WTC11 (cell line): ENCODE data around the gene CTSK. TPM values are rescaled to one million over a fixed set of nuclear protein-coding genes. Genes with fewer than 3 reads are reported as not detected.

Experiments used
- ATAC-seq: fragments of 200-7000 bp; cut with Tn5 transposase; 2 replicates; pipeline ENCODE4 v1.10.0; 2021; ENCODE audit warnings: mild to moderate bottlenecking, moderate library complexity
- CTCF ChIA-PET: fragments of 300-600 bp; sonication (Branson Sonifier 250); formaldehyde crosslinking; loops from one replicate; lab custom pipeline; 2021; ENCODE audit warnings: antibody characterized with exemption; lab: Charles Lee
- POLR2A ChIA-PET: fragments of 350-600 bp; sonication (Branson Sonifier 250); formaldehyde crosslinking; loops from one replicate; lab custom pipeline; 2021; ENCODE audit warnings: antibody characterized with exemption; lab: Charles Lee
- DNase-seq: peaks from one replicate; pipeline ENCODE4 v3.0.0; 2021; ENCODE audit warnings: low spot score
- H3K27ac Mint-ChIP-seq: 2 replicates; pipeline ENCODE4 v1.8.0; 2021; ENCODE audit warnings: mixed read lengths
- H3K27me3 Mint-ChIP-seq: 2 replicates; pipeline ENCODE4 v1.8.0; 2021; ENCODE audit warnings: low read depth, mild to moderate bottlenecking, moderate library complexity, mixed read lengths
- H3K36me3 Mint-ChIP-seq: 2 replicates; pipeline ENCODE4 v1.8.0; 2021; ENCODE audit warnings: mixed read lengths
- H3K4me1 Mint-ChIP-seq: 2 replicates; pipeline ENCODE4 v1.8.0; 2022; ENCODE audit warnings: mixed read lengths
- H3K4me3 Mint-ChIP-seq: 2 replicates; pipeline ENCODE4 v1.8.0; 2021; ENCODE audit warnings: mild to moderate bottlenecking, moderate library complexity, mixed read lengths
- H3K9me3 Mint-ChIP-seq: 2 replicates; pipeline ENCODE4 v1.8.0; 2021; ENCODE audit warnings: mixed read lengths
- CREB1 ChIP-seq: sonication (generic); formaldehyde crosslinking; IDR thresholded peaks from 2 replicates; pipeline ENCODE4 v1.8.0; 2023; ENCODE audit warnings: mild to moderate bottlenecking, missing genetic modification reagents
- ERG ChIP-seq: fragments of 250-450 bp; sonication (Bioruptor Pico); IDR thresholded peaks from 2 replicates; pipeline ENCODE4 v1.8.0; 2021; ENCODE audit warnings: mild to moderate bottlenecking
- FOXK1 ChIP-seq: sonication (generic); formaldehyde crosslinking; IDR thresholded peaks from 2 replicates; pipeline ENCODE4 v1.8.0; 2022; ENCODE audit warnings: mild to moderate bottlenecking, moderate library complexity, missing genetic modification reagents
- GRHL2 ChIP-seq: fragments of 250-450 bp; sonication (Bioruptor Pico); IDR thresholded peaks from 2 replicates; pipeline ENCODE4 v1.8.0; 2022; ENCODE audit warnings: mild to moderate bottlenecking, moderate library complexity; ENCODE audit not compliant: insufficient replicate concordance, severe bottlenecking
- NFATC4 ChIP-seq: fragments of 250-450 bp; sonication (Bioruptor Pico); IDR thresholded peaks from 2 replicates; pipeline ENCODE4 v1.9.0; 2021; ENCODE audit warnings: mild to moderate bottlenecking
- NFYB ChIP-seq: sonication (generic); formaldehyde crosslinking; conservative IDR thresholded peaks from 2 replicates; pipeline ENCODE4 v1.8.0; 2022; ENCODE audit warnings: low read depth, missing genetic modification reagents
- RELA ChIP-seq: sonication (generic); formaldehyde crosslinking; IDR thresholded peaks from 2 replicates; pipeline ENCODE4 v1.8.1; 2022; ENCODE audit warnings: missing genetic modification reagents, mild to moderate bottlenecking, borderline replicate concordance
- SMAD4 ChIP-seq: sonication (generic); formaldehyde crosslinking; IDR thresholded peaks from 2 replicates; pipeline ENCODE4 v1.8.0; 2022; ENCODE audit warnings: mild to moderate bottlenecking, missing genetic modification reagents
- SP1 ChIP-seq: sonication (generic); formaldehyde crosslinking; conservative IDR thresholded peaks from 2 replicates; pipeline ENCODE4 v1.8.1; 2022; ENCODE audit warnings: missing genetic modification reagents
- TP53 ChIP-seq: sonication (generic); formaldehyde crosslinking; IDR thresholded peaks from 2 replicates; pipeline ENCODE4 v1.8.1; 2023; ENCODE audit warnings: mild to moderate bottlenecking, missing genetic modification reagents
- ZNF138 ChIP-seq: sonication (generic); formaldehyde crosslinking; conservative IDR thresholded peaks from 2 replicates; pipeline ENCODE4 v1.8.1; 2022; ENCODE audit warnings: mild to moderate bottlenecking, moderate library complexity, missing genetic modification reagents
- ZNF317 ChIP-seq: sonication (generic); formaldehyde crosslinking; IDR thresholded peaks from 2 replicates; pipeline ENCODE4 v1.8.1; 2023; ENCODE audit warnings: low read depth, mild to moderate bottlenecking, moderate library complexity, missing genetic modification reagents, borderline replicate concordance
- total RNA-seq: library from RNA; stranded (reverse); gene quantifications from 3 replicates; pipeline ENCODE4 v1.2.3, GENCODE V29; 2021
- TF ChIP-seq, protein P1 (sequence below): sonication (generic); formaldehyde crosslinking; conservative IDR thresholded peaks from 2 replicates; pipeline ENCODE4 v1.8.1; 2023; ENCODE audit warnings: mild to moderate bottlenecking, low read depth, missing genetic modification reagents, moderate library complexity
- TF ChIP-seq, protein P2 (sequence below): fragments of 250-450 bp; sonication (Bioruptor Pico); IDR thresholded peaks from 2 replicates; pipeline ENCODE4 v1.9.0; 2021; ENCODE audit warnings: mild to moderate bottlenecking, borderline replicate concordance
- TF ChIP-seq, protein P3 (sequence below): fragments of 250-450 bp; sonication (Bioruptor Pico); conservative IDR thresholded peaks from 2 replicates; pipeline ENCODE4 v1.9.0; 2021; ENCODE audit warnings: mild to moderate bottlenecking
- TF ChIP-seq, protein P4 (sequence below): fragments of 250-450 bp; sonication (Bioruptor Pico); IDR thresholded peaks from 2 replicates; pipeline ENCODE4 v1.9.0; 2021; ENCODE audit warnings: mild to moderate bottlenecking
- TF ChIP-seq, protein P5 (sequence below): sonication (generic); formaldehyde crosslinking; IDR thresholded peaks from 2 replicates; pipeline ENCODE4 v1.8.0; 2023; ENCODE audit warnings: mild to moderate bottlenecking, missing genetic modification reagents

Gene CTSK
- total RNA-seq, 1 experiment from 2014 or later = 9.4 TPM

DNA sequence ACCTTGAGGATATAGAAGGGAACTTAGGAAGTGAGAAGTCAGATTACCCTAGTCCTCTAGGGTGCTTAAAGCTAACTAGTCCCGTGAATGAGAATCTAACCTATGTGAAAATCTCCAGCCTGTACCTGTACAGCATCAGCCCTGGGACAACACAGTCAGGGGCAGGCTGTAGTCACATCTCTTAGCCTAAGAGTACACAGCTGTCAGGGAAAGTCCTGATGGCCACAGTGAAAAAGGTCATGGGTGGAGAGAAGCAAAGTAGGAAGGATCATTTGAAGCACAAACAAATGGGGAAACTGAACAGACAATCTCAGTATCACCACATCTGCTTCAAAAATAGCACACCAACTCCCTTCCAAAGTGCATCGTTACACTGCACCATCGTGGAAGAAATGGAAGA, 11.7 kb downstream of the CTSK start:
- ATAC-seq (no peak), DNase-seq (no peak)
- TF ChIP-seq ZNF138 (no peak), CREB1 (CRISPR knock-in tag) (no peak), ZNF317 (no peak), FOXK1 (CRISPR knock-in tag) (no peak), RELA (CRISPR knock-in tag) (no peak), TP53 (no peak), SP1 (CRISPR knock-in tag) (no peak), NFATC4 (no peak), SMAD4 (CRISPR knock-in tag) (no peak), NFYB (CRISPR knock-in tag) (no peak), ERG (CRISPR knock-in tag) (no peak), GRHL2 (no peak)
- TF ChIP-seq, protein P1, sequence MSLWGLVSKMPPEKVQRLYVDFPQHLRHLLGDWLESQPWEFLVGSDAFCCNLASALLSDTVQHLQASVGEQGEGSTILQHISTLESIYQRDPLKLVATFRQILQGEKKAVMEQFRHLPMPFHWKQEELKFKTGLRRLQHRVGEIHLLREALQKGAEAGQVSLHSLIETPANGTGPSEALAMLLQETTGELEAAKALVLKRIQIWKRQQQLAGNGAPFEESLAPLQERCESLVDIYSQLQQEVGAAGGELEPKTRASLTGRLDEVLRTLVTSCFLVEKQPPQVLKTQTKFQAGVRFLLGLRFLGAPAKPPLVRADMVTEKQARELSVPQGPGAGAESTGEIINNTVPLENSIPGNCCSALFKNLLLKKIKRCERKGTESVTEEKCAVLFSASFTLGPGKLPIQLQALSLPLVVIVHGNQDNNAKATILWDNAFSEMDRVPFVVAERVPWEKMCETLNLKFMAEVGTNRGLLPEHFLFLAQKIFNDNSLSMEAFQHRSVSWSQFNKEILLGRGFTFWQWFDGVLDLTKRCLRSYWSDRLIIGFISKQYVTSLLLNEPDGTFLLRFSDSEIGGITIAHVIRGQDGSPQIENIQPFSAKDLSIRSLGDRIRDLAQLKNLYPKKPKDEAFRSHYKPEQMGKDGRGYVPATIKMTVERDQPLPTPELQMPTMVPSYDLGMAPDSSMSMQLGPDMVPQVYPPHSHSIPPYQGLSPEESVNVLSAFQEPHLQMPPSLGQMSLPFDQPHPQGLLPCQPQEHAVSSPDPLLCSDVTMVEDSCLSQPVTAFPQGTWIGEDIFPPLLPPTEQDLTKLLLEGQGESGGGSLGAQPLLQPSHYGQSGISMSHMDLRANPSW (CRISPR knock-in tag) = no peak
- TF ChIP-seq, protein P2, sequence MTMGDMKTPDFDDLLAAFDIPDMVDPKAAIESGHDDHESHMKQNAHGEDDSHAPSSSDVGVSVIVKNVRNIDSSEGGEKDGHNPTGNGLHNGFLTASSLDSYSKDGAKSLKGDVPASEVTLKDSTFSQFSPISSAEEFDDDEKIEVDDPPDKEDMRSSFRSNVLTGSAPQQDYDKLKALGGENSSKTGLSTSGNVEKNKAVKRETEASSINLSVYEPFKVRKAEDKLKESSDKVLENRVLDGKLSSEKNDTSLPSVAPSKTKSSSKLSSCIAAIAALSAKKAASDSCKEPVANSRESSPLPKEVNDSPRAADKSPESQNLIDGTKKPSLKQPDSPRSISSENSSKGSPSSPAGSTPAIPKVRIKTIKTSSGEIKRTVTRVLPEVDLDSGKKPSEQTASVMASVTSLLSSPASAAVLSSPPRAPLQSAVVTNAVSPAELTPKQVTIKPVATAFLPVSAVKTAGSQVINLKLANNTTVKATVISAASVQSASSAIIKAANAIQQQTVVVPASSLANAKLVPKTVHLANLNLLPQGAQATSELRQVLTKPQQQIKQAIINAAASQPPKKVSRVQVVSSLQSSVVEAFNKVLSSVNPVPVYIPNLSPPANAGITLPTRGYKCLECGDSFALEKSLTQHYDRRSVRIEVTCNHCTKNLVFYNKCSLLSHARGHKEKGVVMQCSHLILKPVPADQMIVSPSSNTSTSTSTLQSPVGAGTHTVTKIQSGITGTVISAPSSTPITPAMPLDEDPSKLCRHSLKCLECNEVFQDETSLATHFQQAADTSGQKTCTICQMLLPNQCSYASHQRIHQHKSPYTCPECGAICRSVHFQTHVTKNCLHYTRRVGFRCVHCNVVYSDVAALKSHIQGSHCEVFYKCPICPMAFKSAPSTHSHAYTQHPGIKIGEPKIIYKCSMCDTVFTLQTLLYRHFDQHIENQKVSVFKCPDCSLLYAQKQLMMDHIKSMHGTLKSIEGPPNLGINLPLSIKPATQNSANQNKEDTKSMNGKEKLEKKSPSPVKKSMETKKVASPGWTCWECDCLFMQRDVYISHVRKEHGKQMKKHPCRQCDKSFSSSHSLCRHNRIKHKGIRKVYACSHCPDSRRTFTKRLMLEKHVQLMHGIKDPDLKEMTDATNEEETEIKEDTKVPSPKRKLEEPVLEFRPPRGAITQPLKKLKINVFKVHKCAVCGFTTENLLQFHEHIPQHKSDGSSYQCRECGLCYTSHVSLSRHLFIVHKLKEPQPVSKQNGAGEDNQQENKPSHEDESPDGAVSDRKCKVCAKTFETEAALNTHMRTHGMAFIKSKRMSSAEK (CRISPR knock-in tag) = no peak
- TF ChIP-seq, protein P3, sequence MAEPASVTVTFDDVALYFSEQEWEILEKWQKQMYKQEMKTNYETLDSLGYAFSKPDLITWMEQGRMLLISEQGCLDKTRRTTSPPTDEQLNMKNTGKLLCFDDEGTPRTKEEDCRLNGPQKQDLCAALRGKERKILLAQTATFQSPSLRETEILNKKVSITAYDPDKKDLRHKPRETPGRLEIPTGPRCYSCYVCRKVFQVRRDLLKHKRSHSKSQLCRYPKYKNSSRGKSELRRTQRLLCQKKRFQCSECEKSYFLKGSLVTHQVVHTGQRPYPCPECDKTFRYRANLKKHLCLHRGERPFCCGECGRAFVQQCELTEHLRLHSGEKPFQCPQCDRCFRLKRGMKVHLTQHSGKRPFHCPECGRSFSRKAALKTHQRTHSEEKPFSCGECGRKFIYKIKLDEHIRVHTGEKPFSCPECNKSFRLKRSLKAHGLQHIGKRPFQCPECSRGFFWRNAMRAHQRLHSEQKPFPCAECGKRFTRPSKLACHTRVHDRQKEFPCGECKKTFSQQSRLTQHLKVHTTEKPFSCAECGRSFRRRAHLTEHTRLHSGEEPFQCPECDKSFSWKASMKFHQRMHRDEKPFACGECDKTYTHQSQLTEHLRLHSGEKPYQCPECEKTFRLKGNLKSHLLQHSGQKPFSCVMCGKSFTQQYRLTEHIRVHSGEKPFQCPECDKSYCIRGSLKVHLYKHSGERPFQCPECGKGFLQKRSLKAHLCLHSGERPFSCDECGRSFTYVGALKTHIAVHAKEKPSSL (CRISPR knock-in tag) = no peak
- TF ChIP-seq, protein P4, sequence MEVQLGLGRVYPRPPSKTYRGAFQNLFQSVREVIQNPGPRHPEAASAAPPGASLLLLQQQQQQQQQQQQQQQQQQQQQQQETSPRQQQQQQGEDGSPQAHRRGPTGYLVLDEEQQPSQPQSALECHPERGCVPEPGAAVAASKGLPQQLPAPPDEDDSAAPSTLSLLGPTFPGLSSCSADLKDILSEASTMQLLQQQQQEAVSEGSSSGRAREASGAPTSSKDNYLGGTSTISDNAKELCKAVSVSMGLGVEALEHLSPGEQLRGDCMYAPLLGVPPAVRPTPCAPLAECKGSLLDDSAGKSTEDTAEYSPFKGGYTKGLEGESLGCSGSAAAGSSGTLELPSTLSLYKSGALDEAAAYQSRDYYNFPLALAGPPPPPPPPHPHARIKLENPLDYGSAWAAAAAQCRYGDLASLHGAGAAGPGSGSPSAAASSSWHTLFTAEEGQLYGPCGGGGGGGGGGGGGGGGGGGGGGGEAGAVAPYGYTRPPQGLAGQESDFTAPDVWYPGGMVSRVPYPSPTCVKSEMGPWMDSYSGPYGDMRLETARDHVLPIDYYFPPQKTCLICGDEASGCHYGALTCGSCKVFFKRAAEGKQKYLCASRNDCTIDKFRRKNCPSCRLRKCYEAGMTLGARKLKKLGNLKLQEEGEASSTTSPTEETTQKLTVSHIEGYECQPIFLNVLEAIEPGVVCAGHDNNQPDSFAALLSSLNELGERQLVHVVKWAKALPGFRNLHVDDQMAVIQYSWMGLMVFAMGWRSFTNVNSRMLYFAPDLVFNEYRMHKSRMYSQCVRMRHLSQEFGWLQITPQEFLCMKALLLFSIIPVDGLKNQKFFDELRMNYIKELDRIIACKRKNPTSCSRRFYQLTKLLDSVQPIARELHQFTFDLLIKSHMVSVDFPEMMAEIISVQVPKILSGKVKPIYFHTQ = no peak
- TF ChIP-seq, protein P5, sequence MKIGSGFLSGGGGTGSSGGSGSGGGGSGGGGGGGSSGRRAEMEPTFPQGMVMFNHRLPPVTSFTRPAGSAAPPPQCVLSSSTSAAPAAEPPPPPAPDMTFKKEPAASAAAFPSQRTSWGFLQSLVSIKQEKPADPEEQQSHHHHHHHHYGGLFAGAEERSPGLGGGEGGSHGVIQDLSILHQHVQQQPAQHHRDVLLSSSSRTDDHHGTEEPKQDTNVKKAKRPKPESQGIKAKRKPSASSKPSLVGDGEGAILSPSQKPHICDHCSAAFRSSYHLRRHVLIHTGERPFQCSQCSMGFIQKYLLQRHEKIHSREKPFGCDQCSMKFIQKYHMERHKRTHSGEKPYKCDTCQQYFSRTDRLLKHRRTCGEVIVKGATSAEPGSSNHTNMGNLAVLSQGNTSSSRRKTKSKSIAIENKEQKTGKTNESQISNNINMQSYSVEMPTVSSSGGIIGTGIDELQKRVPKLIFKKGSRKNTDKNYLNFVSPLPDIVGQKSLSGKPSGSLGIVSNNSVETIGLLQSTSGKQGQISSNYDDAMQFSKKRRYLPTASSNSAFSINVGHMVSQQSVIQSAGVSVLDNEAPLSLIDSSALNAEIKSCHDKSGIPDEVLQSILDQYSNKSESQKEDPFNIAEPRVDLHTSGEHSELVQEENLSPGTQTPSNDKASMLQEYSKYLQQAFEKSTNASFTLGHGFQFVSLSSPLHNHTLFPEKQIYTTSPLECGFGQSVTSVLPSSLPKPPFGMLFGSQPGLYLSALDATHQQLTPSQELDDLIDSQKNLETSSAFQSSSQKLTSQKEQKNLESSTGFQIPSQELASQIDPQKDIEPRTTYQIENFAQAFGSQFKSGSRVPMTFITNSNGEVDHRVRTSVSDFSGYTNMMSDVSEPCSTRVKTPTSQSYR (CRISPR knock-in tag) = no peak
- Mint-ChIP-seq H3K9me3 (no peaks in the 10 kb centered on the region), H3K27me3 (no peaks in the 10 kb centered on the region), H3K4me1 (peaks cover 35% of the 10 kb centered on the region), H3K27ac (peak overlapping the region; percentile 19; the same call in 1 of the 2 replicates), H3K4me3 (no peak overlapping the region), H3K36me3 (no peaks in the 10 kb centered on the region)
- CTCF ChIA-PET = no interaction called here
- POLR2A ChIA-PET = no interaction called here
